HEK293 (cell line): ENCODE measurements around the gene SLC35A2.

ENCODE experiments used
- CTCF ChIA-PET: fragments of 350-600 bp; formaldehyde crosslinking; extraction: SDS; loops from one replicate; lab custom pipeline; 2021; ENCODE audit warnings: antibody characterized with exemption; lab: Yijun Ruan, JAX
- POLR2A ChIA-PET: fragments of 300-600 bp; formaldehyde crosslinking; extraction: SDS; loops from one replicate; lab custom pipeline; 2020; ENCODE audit warnings: antibody characterized with exemption, inconsistent platforms; lab: Yijun Ruan, JAX
- H3K27ac ChIP-seq: fragments of 200-500 bp; sonication (Bioruptor generic); 2 replicates; pipeline ENCODE4 v1.5.1; 2014; ENCODE audit warnings: low read depth, low read length, control low read depth, inconsistent platforms; ENCODE audit errors: extremely low read depth
- H3K36me3 ChIP-seq, 2 experiments: fragments of 200-500 bp in 1 of 2; sonication (Bioruptor generic) in 1 of 2; 1 replicate in 1 of 2; 2 replicates in 1 of 2; pipeline ENCODE4 v1.5.1; 2014 to 2017; ENCODE audit warnings: inconsistent platforms in 2 of 2, low read length in 2 of 2; ENCODE audit not compliant: control insufficient read depth in 2 of 2, insufficient read depth in 1 of 2
- H3K4me1 ChIP-seq: fragments of 200-500 bp; sonication (Bioruptor generic); 2 replicates; pipeline ENCODE4 v1.5.1; 2014; ENCODE audit warnings: mild to moderate bottlenecking, low read length, inconsistent platforms; ENCODE audit not compliant: control insufficient read depth, insufficient read depth
- H3K4me3 ChIP-seq: 2 replicates; pipeline ENCODE4 v1.5.1; 2011; ENCODE audit warnings: low read depth, mild to moderate bottlenecking, control low read depth, low read length, moderate library complexity
- H3K9me3 ChIP-seq: fragments of 200-500 bp; sonication (Bioruptor generic); 2 replicates; pipeline ENCODE4 v1.5.1; 2014; ENCODE audit warnings: low read depth, low read length, inconsistent platforms; ENCODE audit not compliant: control insufficient read depth, insufficient read depth
- BCL6B ChIP-seq: fragments of 450-650 bp; formaldehyde crosslinking; IDR thresholded peaks from 2 replicates; pipeline ENCODE4 v1.5.1; 2017; ENCODE audit warnings: missing biosample characterization, missing genetic modification characterization
- EGR2 ChIP-seq: fragments of 450-650 bp; formaldehyde crosslinking; IDR thresholded peaks from 2 replicates; pipeline ENCODE4 v1.5.1; 2016; ENCODE audit warnings: low read depth, missing biosample characterization, missing genetic modification characterization
- GLI2 ChIP-seq: fragments of 450-650 bp; formaldehyde crosslinking; IDR thresholded peaks from 2 replicates; pipeline ENCODE4; 2017; ENCODE audit warnings: missing biosample characterization, missing genetic modification characterization, low read depth, borderline replicate concordance
- GLI4 ChIP-seq: fragments of 450-650 bp; formaldehyde crosslinking; IDR thresholded peaks from 2 replicates; pipeline ENCODE4 v1.5.1; 2016; ENCODE audit warnings: missing biosample characterization, missing genetic modification characterization
- GLIS1 ChIP-seq: fragments of 450-650 bp; formaldehyde crosslinking; IDR thresholded peaks from 2 replicates; pipeline ENCODE4 v1.5.1; 2016; ENCODE audit warnings: missing biosample characterization, missing genetic modification characterization
- IKZF3 ChIP-seq: fragments of 450-650 bp; IDR thresholded peaks from 2 replicates; pipeline ENCODE4 v1.5.0; 2018; ENCODE audit warnings: missing biosample characterization, mild to moderate bottlenecking, missing genetic modification characterization, moderate library complexity
- PRDM1 ChIP-seq: fragments of 450-650 bp; formaldehyde crosslinking; IDR thresholded peaks from 2 replicates; pipeline ENCODE4; 2016; ENCODE audit warnings: missing biosample characterization, missing genetic modification characterization
- ZBTB11 ChIP-seq: fragments of 450-650 bp; formaldehyde crosslinking; conservative IDR thresholded peaks from 2 replicates; pipeline ENCODE4 v1.5.1; 2016; ENCODE audit warnings: low read depth, missing biosample characterization, missing genetic modification characterization
- ZBTB7A ChIP-seq: fragments of 450-650 bp; formaldehyde crosslinking; IDR thresholded peaks from 2 replicates; pipeline ENCODE4 v1.5.1; 2016; ENCODE audit warnings: low read depth, missing biosample characterization, missing genetic modification characterization
- ZNF10 ChIP-seq: fragments of 450-650 bp; formaldehyde crosslinking; IDR thresholded peaks from 2 replicates; pipeline ENCODE4 v1.5.1; 2017; ENCODE audit warnings: missing biosample characterization, missing genetic modification characterization
- ZNF132 ChIP-seq: fragments of 450-650 bp; formaldehyde crosslinking; IDR thresholded peaks from 2 replicates; pipeline ENCODE4 v1.5.1; 2017; ENCODE audit warnings: missing biosample characterization, missing genetic modification characterization, borderline replicate concordance
- ZNF26 ChIP-seq: fragments of 450-650 bp; formaldehyde crosslinking; IDR thresholded peaks from 2 replicates; pipeline ENCODE4 v1.5.1; 2016; ENCODE audit warnings: missing biosample characterization, missing genetic modification characterization
- ZNF350 ChIP-seq: fragments of 450-650 bp; formaldehyde crosslinking; IDR thresholded peaks from 2 replicates; pipeline ENCODE4 v1.5.0; 2017; ENCODE audit warnings: missing biosample characterization, mild to moderate bottlenecking, missing genetic modification characterization
- ZNF37A ChIP-seq: fragments of 450-650 bp; IDR thresholded peaks from 2 replicates; pipeline ENCODE4 v1.5.1; 2018; ENCODE audit warnings: missing biosample characterization, missing genetic modification characterization
- ZNF426 ChIP-seq: fragments of 450-650 bp; formaldehyde crosslinking; IDR thresholded peaks from 2 replicates; pipeline ENCODE4 v1.5.1; 2017; ENCODE audit warnings: missing biosample characterization, missing genetic modification characterization, mild to moderate bottlenecking, inconsistent platforms, moderate library complexity
- ZNF433 ChIP-seq: fragments of 450-650 bp; formaldehyde crosslinking; IDR thresholded peaks from 2 replicates; pipeline ENCODE4 v1.5.1; 2016; ENCODE audit warnings: missing biosample characterization, missing genetic modification characterization, low read depth
- ZNF629 ChIP-seq: fragments of 450-650 bp; formaldehyde crosslinking; IDR thresholded peaks from 2 replicates; pipeline ENCODE4 v1.5.1; 2017; ENCODE audit warnings: missing biosample characterization, missing genetic modification characterization
- ZXDB ChIP-seq: fragments of 450-650 bp; formaldehyde crosslinking; IDR thresholded peaks from 2 replicates; pipeline ENCODE4 v1.5.1; 2016; ENCODE audit warnings: missing biosample characterization, missing genetic modification characterization
- TF ChIP-seq, protein P1 (sequence below): fragments of 450-650 bp; formaldehyde crosslinking; IDR thresholded peaks from 2 replicates; pipeline ENCODE4 v1.5.1; 2016; ENCODE audit warnings: missing biosample characterization, missing genetic modification characterization
- TF ChIP-seq, protein P2 (sequence below): fragments of 450-650 bp; formaldehyde crosslinking; conservative IDR thresholded peaks from 2 replicates; pipeline ENCODE4 v1.5.1; 2016; ENCODE audit warnings: low read depth, missing biosample characterization, missing genetic modification characterization

The SLC35A2 gene

DNA sequence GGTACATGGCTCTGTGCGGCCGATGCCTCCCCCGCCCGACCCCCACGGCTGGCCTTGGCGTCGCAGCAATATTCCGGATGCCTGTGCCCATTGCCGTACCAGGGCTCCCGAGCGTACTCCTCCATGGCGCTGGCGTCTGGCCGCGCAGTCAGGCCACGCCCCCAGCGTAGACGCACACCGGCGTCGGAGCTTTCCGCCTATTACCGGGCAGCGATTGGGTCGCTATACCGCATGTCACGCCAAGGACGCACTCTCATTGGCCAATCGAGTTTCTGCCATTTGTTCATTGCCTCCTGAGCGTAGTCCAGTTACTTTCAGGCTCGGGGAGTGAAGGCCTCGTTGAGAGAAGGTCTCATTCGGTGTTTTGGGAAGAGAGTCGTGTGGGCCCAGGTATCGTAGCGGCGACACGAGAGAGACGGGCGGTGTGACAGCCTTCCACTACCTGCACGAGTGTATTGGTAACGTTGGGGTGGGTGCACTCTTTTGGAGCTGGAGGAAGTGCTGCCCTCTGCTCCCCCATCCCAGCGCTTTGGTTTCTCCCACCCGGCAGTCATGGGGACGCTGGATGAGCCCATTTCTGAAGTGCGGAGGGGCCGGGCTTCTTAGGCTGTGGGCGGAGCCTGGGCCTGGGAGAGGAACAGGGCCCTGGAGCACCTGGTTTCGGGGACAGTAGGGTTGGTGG is 13.7 kb downstream of the SLC35A2 start, which contains the start of the genes PQBP1 and TIMM17B (continued):
- TF ChIP-seq, protein P1, sequence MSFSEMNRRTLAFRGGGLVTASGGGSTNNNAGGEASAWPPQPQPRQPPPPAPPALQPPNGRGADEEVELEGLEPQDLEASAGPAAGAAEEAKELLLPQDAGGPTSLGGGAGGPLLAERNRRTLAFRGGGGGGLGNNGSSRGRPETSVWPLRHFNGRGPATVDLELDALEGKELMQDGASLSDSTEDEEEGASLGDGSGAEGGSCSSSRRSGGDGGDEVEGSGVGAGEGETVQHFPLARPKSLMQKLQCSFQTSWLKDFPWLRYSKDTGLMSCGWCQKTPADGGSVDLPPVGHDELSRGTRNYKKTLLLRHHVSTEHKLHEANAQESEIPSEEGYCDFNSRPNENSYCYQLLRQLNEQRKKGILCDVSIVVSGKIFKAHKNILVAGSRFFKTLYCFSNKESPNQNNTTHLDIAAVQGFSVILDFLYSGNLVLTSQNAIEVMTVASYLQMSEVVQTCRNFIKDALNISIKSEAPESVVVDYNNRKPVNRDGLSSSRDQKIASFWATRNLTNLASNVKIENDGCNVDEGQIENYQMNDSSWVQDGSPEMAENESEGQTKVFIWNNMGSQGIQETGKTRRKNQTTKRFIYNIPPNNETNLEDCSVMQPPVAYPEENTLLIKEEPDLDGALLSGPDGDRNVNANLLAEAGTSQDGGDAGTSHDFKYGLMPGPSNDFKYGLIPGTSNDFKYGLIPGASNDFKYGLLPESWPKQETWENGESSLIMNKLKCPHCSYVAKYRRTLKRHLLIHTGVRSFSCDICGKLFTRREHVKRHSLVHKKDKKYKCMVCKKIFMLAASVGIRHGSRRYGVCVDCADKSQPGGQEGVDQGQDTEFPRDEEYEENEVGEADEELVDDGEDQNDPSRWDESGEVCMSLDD (tag by site-specific recombination), result no peak
- no peak for TF ChIP-seq ZNF426 (tag by site-specific recombination)
- TF ChIP-seq EGR2 (tag by site-specific recombination), result peak; percentile 59; the same call in 1 of the 2 replicates
- no peak for TF ChIP-seq ZNF10 (tag by site-specific recombination)
- TF ChIP-seq, all 188 proteins: peak for 55

- peaks cover 24 to 55% of the 10 kb centered on the region in 2 experiments for H3K36me3 ChIP-seq
- POLR2A ChIA-PET, result interaction anchor here (0.6 to 3.2 kb wide), 21 partner anchors 9 to 221 kb away, joined by 3 to 21 read pairs (median 4); partner anchors contain the start of genes GRIPAP1, HDAC6, OTUD5 and PCSK1N
- CTCF ChIA-PET, result interaction anchor here (1.3 to 1.6 kb wide), 3 partner anchors 10 to 61 kb away, joined by 3 to 4 read pairs (median 3); no protein-coding TSS in a partner anchor
- TF ChIP-seq ZNF37A (tag by site-specific recombination) (no peak), IKZF3 (peak; percentile 54; the same call in 1 of the 2 replicates), ZNF132 (tag by site-specific recombination) (no peak), ZXDB (peak; percentile 33; the same call in 1 of the 2 replicates), ZNF426 (tag by site-specific recombination) (no peak), BCL6B (tag by site-specific recombination) (no peak), PRDM1 (tag by site-specific recombination) (no peak), GLI4 (tag by site-specific recombination) (no peak), ZNF26 (tag by site-specific recombination) (no peak), ZNF433 (tag by site-specific recombination) (no peak), GLI2 (tag by site-specific recombination) (no peak; the same call in 1 of the 2 replicates), ZNF350 (tag by site-specific recombination) (no peak), ZBTB7A (no peak), ZNF629 (0 out of 2 replicates have a peak, but pooled peaks have one; percentile 13), ZBTB11 (peak; percentile 29; the same call in 1 of the 2 replicates), GLIS1 (tag by site-specific recombination) (peak; percentile 31; the same call in 1 of the 2 replicates)
- TF ChIP-seq, protein P2, sequence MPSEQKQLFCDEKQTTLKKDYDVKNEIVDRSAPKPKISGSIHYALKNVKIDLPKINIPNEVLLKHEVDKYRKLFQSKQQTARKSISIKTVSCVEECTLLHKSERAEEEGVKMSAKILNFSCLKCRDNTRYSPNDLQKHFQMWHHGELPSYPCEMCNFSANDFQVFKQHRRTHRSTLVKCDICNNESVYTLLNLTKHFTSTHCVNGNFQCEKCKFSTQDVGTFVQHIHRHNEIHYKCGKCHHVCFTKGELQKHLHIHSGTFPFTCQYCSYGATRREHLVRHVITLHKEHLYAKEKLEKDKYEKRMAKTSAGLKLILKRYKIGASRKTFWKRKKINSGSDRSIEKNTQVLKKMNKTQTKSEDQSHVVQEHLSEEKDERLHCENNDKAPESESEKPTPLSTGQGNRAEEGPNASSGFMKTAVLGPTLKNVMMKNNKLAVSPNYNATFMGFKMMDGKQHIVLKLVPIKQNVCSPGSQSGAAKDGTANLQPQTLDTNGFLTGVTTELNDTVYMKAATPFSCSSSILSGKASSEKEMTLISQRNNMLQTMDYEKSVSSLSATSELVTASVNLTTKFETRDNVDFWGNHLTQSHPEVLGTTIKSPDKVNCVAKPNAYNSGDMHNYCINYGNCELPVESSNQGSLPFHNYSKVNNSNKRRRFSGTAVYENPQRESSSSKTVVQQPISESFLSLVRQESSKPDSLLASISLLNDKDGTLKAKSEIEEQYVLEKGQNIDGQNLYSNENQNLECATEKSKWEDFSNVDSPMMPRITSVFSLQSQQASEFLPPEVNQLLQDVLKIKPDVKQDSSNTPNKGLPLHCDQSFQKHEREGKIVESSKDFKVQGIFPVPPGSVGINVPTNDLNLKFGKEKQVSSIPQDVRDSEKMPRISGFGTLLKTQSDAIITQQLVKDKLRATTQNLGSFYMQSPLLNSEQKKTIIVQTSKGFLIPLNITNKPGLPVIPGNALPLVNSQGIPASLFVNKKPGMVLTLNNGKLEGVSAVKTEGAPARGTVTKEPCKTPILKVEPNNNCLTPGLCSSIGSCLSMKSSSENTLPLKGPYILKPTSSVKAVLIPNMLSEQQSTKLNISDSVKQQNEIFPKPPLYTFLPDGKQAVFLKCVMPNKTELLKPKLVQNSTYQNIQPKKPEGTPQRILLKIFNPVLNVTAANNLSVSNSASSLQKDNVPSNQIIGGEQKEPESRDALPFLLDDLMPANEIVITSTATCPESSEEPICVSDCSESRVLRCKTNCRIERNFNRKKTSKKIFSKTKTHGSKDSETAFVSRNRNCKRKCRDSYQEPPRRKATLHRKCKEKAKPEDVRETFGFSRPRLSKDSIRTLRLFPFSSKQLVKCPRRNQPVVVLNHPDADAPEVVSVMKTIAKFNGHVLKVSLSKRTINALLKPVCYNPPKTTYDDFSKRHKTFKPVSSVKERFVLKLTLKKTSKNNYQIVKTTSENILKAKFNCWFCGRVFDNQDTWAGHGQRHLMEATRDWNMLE, result no peak
Observed at GRCh38 chrX:48897157-48897624, 14.3 kb downstream of the SLC35A2 start.

More at GRCh38 chrX:48897157-48897624, 14.3 kb downstream of the SLC35A2 start:
- Histone ChIP-seq H3K4me1 (no peaks in the 10 kb centered on the region), H3K9me3 (no peaks in the 10 kb centered on the region), H3K27ac (peak overlapping the region; percentile 91), H3K4me3 (peak overlapping the region; percentile 79)
